ENCODE data around the gene UMAD1. TPM values are rescaled to one million over a fixed set of nuclear protein-coding genes. Genes with fewer than 3 reads are reported as not detected.

UMAD1 gene
- total RNA-seq, 6 experiments from 2014 or later: 7.6 to 15.3 (median 9.5) TPM

GRCh38 chr7:7881581-7881980 lies 241.0 kb downstream of the UMAD1 start:
- H3K4me1 ChIP-seq: no peaks in the 10 kb centered on the region
- TF ChIP-seq CTCF (IDR thresholded peaks at IDR 0.05) (no peak), POLR2A (IDR thresholded peaks at IDR 0.05) (no peak)
- DNase-seq (no peak), ATAC-seq (no peak)
- H3K36me3 ChIP-seq: no peaks in the 10 kb centered on the region
- WGBS (ENCODE audit: insufficient coverage, low coverage, low lambda C conversion rate, missing lambda C conversion rate): 97% methylated on average over 6 of the region's 6 CpGs
- H3K27me3 ChIP-seq: no peaks in the 10 kb centered on the region
- H3K27ac ChIP-seq: no peak overlapping the region
- H3K9me3 ChIP-seq: no peaks in the 10 kb centered on the region
- no peak overlapping the region for H3K4me3 ChIP-seq
- intact Hi-C loops (cut with DNase I): no loop called here

- WGBS (ENCODE audit: insufficient coverage, low coverage, low lambda C conversion rate, missing lambda C conversion rate): 100% methylated on average over 1 of the region's 2 CpGs
- no peak for TF ChIP-seq POLR2A (IDR thresholded peaks at IDR 0.05)
- TF ChIP-seq CTCF (IDR thresholded peaks at IDR 0.05): no peak
- no peaks in the 10 kb centered on the region for H3K9me3 ChIP-seq
- H3K36me3 ChIP-seq: no peaks in the 10 kb centered on the region
- no peak overlapping the region for H3K27ac ChIP-seq
- intact Hi-C loops (cut with DNase I): no loop called here
- no peak for DNase-seq
- H3K4me1 ChIP-seq: no peaks in the 10 kb centered on the region
- H3K27me3 ChIP-seq: no peaks in the 10 kb centered on the region
- no peak for ATAC-seq
- H3K4me3 ChIP-seq: no peak overlapping the region
These were observed 242.3 kb downstream of the UMAD1 start for GRCh38 chr7:7882888-7883287.

- DNase-seq (no peak), ATAC-seq (no peak)
- no peak for TF ChIP-seq POLR2A (IDR thresholded peaks at IDR 0.05)
- TF ChIP-seq CTCF (IDR thresholded peaks at IDR 0.05): no peak
- Histone ChIP-seq H3K27ac (no peak overlapping the region), H3K4me1 (no peaks in the 10 kb centered on the region), H3K27me3 (no peaks in the 10 kb centered on the region), H3K36me3 (no peaks in the 10 kb centered on the region), H3K4me3 (no peak overlapping the region), H3K9me3 (no peaks in the 10 kb centered on the region)
- intact Hi-C loops (cut with DNase I): no loop called here
- WGBS (ENCODE audit: insufficient coverage, low coverage, low lambda C conversion rate, missing lambda C conversion rate): 100% methylated on average over 2 of the region's 2 CpGs
These were observed 242.8 kb downstream of the UMAD1 start for GRCh38 chr7:7883394-7883793.

GRCh38 chr7:7884855-7885254 lies 244.3 kb downstream of the UMAD1 start:
- WGBS (ENCODE audit: insufficient coverage, low coverage, low lambda C conversion rate, missing lambda C conversion rate): 81% methylated on average over 3 of the region's 3 CpGs
- H3K36me3 ChIP-seq: no peaks in the 10 kb centered on the region
- H3K4me3 ChIP-seq: no peak overlapping the region
- no peaks in the 10 kb centered on the region for H3K4me1 ChIP-seq
- no peak overlapping the region for H3K27ac ChIP-seq
- no peaks in the 10 kb centered on the region for H3K27me3 ChIP-seq
- no peaks in the 10 kb centered on the region for H3K9me3 ChIP-seq
- TF ChIP-seq CTCF (IDR thresholded peaks at IDR 0.05) (no peak), POLR2A (IDR thresholded peaks at IDR 0.05) (no peak)
- ATAC-seq (no peak), DNase-seq (no peak)
- intact Hi-C loops (cut with DNase I): no loop called here
